Liver (tissue), 3 donors: ENCODE data around the gene LMF1.

Experiments used
- EGR1 ChIP-seq, 2 donors: IDR thresholded peaks; 2 replicates each; pipeline ENCODE4 v1.6.1; 2016 to 2018; ENCODE audit warnings: antibody characterized with exemption in 2 of 2, low read depth in 2 of 2
- HNF4G ChIP-seq: IDR thresholded peaks from 2 replicates; pipeline ENCODE4 v1.6.1; 2016; ENCODE audit warnings: antibody characterized with exemption
- JUND ChIP-seq, 2 donors: IDR thresholded peaks; 2 replicates each; pipeline ENCODE4 v1.6.1; 2016; ENCODE audit warnings: antibody characterized with exemption in 2 of 2
- RAD21 ChIP-seq, 2 donors: IDR thresholded peaks; 2 replicates each; pipeline ENCODE4 v1.6.1; 2016; ENCODE audit warnings: antibody characterized with exemption in 2 of 2, mild to moderate bottlenecking in 2 of 2
- TAF1 ChIP-seq: conservative IDR thresholded peaks from 2 replicates; pipeline ENCODE4 v1.6.1; 2016; ENCODE audit warnings: antibody characterized with exemption, mild to moderate bottlenecking
- TF ChIP-seq, protein P1 (sequence below): fragments of 150-350 bp; IDR thresholded peaks from 2 replicates; pipeline ENCODE4 v1.5.1; 2017; ENCODE audit warnings: improper control_type of control experiment, low read depth, low read length; ENCODE audit not compliant: missing input control
- TF ChIP-seq, protein P2 (sequence below): IDR thresholded peaks from 2 replicates; pipeline ENCODE4 v1.6.1; 2016; ENCODE audit warnings: antibody characterized with exemption, mild to moderate bottlenecking
- TF ChIP-seq, protein P3 (sequence below): IDR thresholded peaks from 2 replicates; pipeline ENCODE4 v1.6.1; 2016; ENCODE audit warnings: antibody characterized with exemption
- donor health status: healthy.
- donor health status: healthy.

DNA sequence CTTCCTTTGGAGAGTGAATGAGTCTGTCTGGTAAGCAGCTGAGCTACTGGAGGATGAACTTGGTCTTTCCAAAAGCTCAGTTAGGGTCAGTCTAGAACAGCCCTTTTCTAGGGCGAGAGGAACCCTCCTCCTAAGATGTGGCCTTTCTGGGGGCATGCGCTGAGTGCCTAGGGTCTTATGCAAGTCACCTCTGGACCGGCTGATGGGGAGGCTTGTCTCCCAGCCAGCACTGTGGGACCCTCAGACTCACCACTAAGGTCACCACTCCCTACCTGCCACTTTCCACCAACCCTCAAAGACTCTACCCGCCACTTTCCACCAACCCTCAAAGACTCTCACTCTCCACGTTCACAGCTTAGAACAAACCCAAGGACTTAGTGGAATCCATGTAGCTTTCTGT lies 26.8 kb downstream of the LMF1 start:
- no peak for TF ChIP-seq HNF4G
- TF ChIP-seq, protein P1, sequence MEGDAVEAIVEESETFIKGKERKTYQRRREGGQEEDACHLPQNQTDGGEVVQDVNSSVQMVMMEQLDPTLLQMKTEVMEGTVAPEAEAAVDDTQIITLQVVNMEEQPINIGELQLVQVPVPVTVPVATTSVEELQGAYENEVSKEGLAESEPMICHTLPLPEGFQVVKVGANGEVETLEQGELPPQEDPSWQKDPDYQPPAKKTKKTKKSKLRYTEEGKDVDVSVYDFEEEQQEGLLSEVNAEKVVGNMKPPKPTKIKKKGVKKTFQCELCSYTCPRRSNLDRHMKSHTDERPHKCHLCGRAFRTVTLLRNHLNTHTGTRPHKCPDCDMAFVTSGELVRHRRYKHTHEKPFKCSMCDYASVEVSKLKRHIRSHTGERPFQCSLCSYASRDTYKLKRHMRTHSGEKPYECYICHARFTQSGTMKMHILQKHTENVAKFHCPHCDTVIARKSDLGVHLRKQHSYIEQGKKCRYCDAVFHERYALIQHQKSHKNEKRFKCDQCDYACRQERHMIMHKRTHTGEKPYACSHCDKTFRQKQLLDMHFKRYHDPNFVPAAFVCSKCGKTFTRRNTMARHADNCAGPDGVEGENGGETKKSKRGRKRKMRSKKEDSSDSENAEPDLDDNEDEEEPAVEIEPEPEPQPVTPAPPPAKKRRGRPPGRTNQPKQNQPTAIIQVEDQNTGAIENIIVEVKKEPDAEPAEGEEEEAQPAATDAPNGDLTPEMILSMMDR = no peak
- no peak for TF ChIP-seq TAF1
- TF ChIP-seq JUND (IDR thresholded peaks at IDR 0.05) = no peak
- no peak for TF ChIP-seq RAD21 (IDR thresholded peaks at IDR 0.05)
- TF ChIP-seq, protein P2, sequence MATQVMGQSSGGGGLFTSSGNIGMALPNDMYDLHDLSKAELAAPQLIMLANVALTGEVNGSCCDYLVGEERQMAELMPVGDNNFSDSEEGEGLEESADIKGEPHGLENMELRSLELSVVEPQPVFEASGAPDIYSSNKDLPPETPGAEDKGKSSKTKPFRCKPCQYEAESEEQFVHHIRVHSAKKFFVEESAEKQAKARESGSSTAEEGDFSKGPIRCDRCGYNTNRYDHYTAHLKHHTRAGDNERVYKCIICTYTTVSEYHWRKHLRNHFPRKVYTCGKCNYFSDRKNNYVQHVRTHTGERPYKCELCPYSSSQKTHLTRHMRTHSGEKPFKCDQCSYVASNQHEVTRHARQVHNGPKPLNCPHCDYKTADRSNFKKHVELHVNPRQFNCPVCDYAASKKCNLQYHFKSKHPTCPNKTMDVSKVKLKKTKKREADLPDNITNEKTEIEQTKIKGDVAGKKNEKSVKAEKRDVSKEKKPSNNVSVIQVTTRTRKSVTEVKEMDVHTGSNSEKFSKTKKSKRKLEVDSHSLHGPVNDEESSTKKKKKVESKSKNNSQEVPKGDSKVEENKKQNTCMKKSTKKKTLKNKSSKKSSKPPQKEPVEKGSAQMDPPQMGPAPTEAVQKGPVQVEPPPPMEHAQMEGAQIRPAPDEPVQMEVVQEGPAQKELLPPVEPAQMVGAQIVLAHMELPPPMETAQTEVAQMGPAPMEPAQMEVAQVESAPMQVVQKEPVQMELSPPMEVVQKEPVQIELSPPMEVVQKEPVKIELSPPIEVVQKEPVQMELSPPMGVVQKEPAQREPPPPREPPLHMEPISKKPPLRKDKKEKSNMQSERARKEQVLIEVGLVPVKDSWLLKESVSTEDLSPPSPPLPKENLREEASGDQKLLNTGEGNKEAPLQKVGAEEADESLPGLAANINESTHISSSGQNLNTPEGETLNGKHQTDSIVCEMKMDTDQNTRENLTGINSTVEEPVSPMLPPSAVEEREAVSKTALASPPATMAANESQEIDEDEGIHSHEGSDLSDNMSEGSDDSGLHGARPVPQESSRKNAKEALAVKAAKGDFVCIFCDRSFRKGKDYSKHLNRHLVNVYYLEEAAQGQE = no peak
- TF ChIP-seq EGR1 (IDR thresholded peaks at IDR 0.05; ENCODE audit: low read depth in 2 of 2) = no peak
- TF ChIP-seq, protein P3, sequence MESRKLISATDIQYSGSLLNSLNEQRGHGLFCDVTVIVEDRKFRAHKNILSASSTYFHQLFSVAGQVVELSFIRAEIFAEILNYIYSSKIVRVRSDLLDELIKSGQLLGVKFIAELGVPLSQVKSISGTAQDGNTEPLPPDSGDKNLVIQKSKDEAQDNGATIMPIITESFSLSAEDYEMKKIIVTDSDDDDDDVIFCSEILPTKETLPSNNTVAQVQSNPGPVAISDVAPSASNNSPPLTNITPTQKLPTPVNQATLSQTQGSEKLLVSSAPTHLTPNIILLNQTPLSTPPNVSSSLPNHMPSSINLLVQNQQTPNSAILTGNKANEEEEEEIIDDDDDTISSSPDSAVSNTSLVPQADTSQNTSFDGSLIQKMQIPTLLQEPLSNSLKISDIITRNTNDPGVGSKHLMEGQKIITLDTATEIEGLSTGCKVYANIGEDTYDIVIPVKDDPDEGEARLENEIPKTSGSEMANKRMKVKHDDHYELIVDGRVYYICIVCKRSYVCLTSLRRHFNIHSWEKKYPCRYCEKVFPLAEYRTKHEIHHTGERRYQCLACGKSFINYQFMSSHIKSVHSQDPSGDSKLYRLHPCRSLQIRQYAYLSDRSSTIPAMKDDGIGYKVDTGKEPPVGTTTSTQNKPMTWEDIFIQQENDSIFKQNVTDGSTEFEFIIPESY = no peak
